Measurements from ENCODE around the gene CWH43.

- TF ChIP-seq CTCF (IDR thresholded peaks at IDR 0.05) (no peak), POLR2A (IDR thresholded peaks at IDR 0.05) (no peak)
These were observed 6.0 kb upstream of the CWH43 start for GRCh38 chr4:48979914-48980579.

Data from gastroesophageal sphincter (tissue), 3 donors.